ENCODE measurements around the gene SPATA31D4. TPM values are rescaled to one million over a fixed set of nuclear protein-coding genes. Genes with fewer than 3 reads are reported as not detected.

SPATA31D4 gene
- total RNA-seq, 4 donors from 2014 or later = not detected

DNA sequence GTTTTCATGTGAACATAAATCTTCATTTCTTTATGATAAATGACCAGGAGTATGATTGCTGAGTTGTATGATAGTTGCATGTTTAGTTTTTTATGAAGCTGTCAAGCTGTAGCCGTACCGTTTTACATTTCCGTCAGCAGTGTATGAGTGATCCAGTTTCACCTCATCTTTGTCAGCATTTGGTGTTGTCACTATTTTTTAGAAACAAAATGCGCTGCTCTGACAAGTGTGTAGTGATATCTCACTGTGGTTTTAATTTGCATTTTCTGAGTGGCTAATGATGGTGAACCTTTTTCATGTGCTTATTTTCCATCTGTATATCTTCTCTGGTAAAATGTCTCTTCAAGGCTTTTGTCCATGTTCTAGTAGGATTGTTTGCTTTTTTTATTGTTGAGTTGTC lies 53.7 kb downstream of the SPATA31D4 start:
- no peaks in the 10 kb centered on the region for H3K9me3 ChIP-seq
- H3K4me1 ChIP-seq = peaks cover 4% of the 10 kb centered on the region
- WGBS = 94% methylated on average over 4 of the region's 4 CpGs
- no peaks in the 10 kb centered on the region for H3K36me3 ChIP-seq
- no peak for DNase-seq (ENCODE audit: low spot score in 2 of 2)
- H3K27ac ChIP-seq = no peak overlapping the region
- no peak overlapping the region for H3K4me3 ChIP-seq
- H3K27me3 ChIP-seq = no peaks in the 10 kb centered on the region
- TF ChIP-seq, protein P1, sequence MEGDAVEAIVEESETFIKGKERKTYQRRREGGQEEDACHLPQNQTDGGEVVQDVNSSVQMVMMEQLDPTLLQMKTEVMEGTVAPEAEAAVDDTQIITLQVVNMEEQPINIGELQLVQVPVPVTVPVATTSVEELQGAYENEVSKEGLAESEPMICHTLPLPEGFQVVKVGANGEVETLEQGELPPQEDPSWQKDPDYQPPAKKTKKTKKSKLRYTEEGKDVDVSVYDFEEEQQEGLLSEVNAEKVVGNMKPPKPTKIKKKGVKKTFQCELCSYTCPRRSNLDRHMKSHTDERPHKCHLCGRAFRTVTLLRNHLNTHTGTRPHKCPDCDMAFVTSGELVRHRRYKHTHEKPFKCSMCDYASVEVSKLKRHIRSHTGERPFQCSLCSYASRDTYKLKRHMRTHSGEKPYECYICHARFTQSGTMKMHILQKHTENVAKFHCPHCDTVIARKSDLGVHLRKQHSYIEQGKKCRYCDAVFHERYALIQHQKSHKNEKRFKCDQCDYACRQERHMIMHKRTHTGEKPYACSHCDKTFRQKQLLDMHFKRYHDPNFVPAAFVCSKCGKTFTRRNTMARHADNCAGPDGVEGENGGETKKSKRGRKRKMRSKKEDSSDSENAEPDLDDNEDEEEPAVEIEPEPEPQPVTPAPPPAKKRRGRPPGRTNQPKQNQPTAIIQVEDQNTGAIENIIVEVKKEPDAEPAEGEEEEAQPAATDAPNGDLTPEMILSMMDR (IDR thresholded peaks at IDR 0.05) = no peak
- TF ChIP-seq POLR2A (IDR thresholded peaks at IDR 0.05) (no peak), POLR2AphosphoS5 (IDR thresholded peaks at IDR 0.05) (no peak), EP300 (IDR thresholded peaks at IDR 0.05) (no peak)

Other genes with a start within 250 kb of the SPATA31D4 start
- 10 to 100 TPM; 34.8 to 73.5 (median 47.5) TPM for gene TLE1, start 238.9 kb upstream of the SPATA31D4 start, total RNA-seq
- gene SPATA31D3, start 15.1 kb downstream of the SPATA31D4 start, total RNA-seq = not detected
- under 1 TPM in 1 of 4 donors, not detected in 3; 0.13 TPM for gene SPATA31D1, start 60.3 kb downstream of the SPATA31D4 start, total RNA-seq